Endodermal cell (in vitro differentiated cells): ENCODE data around the gene UBL3. TPM values are rescaled to one million over a fixed set of nuclear protein-coding genes. Genes with fewer than 3 reads are reported as not detected.

Experiments
- DNase-seq: peaks from one replicate; pipeline ENCODE4 v3.0.0-alpha.2; 2017
- H3K27ac ChIP-seq: 2 replicates; pipeline ENCODE4 v1.5.1; 2013; ENCODE audit warnings: mild to moderate bottlenecking, low read depth, low read length, moderate library complexity
- H3K27me3 ChIP-seq: 2 replicates; pipeline ENCODE4 v1.6.1; 2013; ENCODE audit warnings: mild to moderate bottlenecking, low read length, moderate library complexity; ENCODE audit not compliant: insufficient read depth, control insufficient read depth, poor library complexity, severe bottlenecking
- H3K36me3 ChIP-seq: 2 replicates; pipeline ENCODE4 v1.7.0; 2013; ENCODE audit warnings: mild to moderate bottlenecking, low read length, moderate library complexity; ENCODE audit not compliant: control insufficient read depth, insufficient read depth
- H3K4me1 ChIP-seq: one replicate; pipeline ENCODE4 v1.7.0; 2013; ENCODE audit warnings: low read length; ENCODE audit not compliant: control insufficient read depth, insufficient read depth
- H3K4me3 ChIP-seq: 2 replicates; pipeline ENCODE4 v1.5.1; 2013; ENCODE audit warnings: mild to moderate bottlenecking, low read length, moderate library complexity
- H3K9ac ChIP-seq: 2 replicates; pipeline ENCODE4 v1.6.1; 2013; ENCODE audit warnings: mild to moderate bottlenecking, low read length, moderate library complexity; ENCODE audit not compliant: poor library complexity, severe bottlenecking; ENCODE audit errors: extremely low read depth
- H3K9me3 ChIP-seq: 2 replicates; pipeline ENCODE4 v1.6.1; 2013; ENCODE audit warnings: mild to moderate bottlenecking, low read length, moderate library complexity; ENCODE audit not compliant: control insufficient read depth
- H3K27ac Mint-ChIP-seq: 2 replicates; pipeline ENCODE4 v1.8.0; 2020; ENCODE audit warnings: mixed read lengths
- H3K27me3 Mint-ChIP-seq: 2 replicates; pipeline ENCODE4 v1.8.0; 2021; ENCODE audit warnings: mild to moderate bottlenecking, mixed read lengths; ENCODE audit not compliant: insufficient read depth
- H3K36me3 Mint-ChIP-seq: 2 replicates; pipeline ENCODE4 v1.8.0; 2020; ENCODE audit warnings: low read depth, mixed read lengths
- H3K4me1 Mint-ChIP-seq: 2 replicates; pipeline ENCODE4 v1.8.0; 2020; ENCODE audit warnings: mixed read lengths
- H3K4me3 Mint-ChIP-seq: 2 replicates; pipeline ENCODE4 v1.8.0; 2020; ENCODE audit warnings: mild to moderate bottlenecking, moderate library complexity, mixed read lengths
- H3K9me3 Mint-ChIP-seq: 2 replicates; pipeline ENCODE4 v1.8.0; 2020; ENCODE audit warnings: mild to moderate bottlenecking, mixed read lengths
- CTCF ChIP-seq: fragments of 200-600 bp; sonication (generic); conservative IDR thresholded peaks from 2 replicates; pipeline ENCODE4 v1.5.0; 2021; ENCODE audit warnings: antibody characterized with exemption, mild to moderate bottlenecking
- WGBS, 2 experiments: methylation state at CpG; one replicate each; pipeline versions ENCODE4 v1.1.5 to v1.1.7; 2013; ENCODE audit warnings: missing lambda C conversion rate in 2 of 2, mixed read lengths in 1 of 2; ENCODE audit not compliant: insufficient coverage in 1 of 2, insufficient read length in 1 of 2; 5-methylcytosine and 5-hydroxymethylcytosine counted together
- total RNA-seq, 2 donors: library from RNA; stranded (reverse); fragmentation: NEBNext Ultra II Directional in 1 of 2; extraction: Animal tissue kit (Norgen Biotek cat#: 25700) in 1 of 2; gene quantifications; 2 replicates in 1 of 2; 3 replicates in 1 of 2; pipeline ENCODE4 v1.2.1, GENCODE V29; 2021

UBL3 gene
- total RNA-seq, 2 donors from 2014 or later: 16.5 to 22.3 TPM

- no peak for DNase-seq
- Mint-ChIP-seq H3K9me3 (peaks cover 11% of the 10 kb centered on the region), H3K36me3 (peaks cover 2% of the 10 kb centered on the region), H3K4me3 (no peak overlapping the region), H3K27ac (no peak overlapping the region), H3K27me3 (no peaks in the 10 kb centered on the region), H3K4me1 (peaks cover under 1% of the 10 kb centered on the region)
- Histone ChIP-seq H3K27ac (no peak overlapping the region), H3K9me3 (peaks cover 4% of the 10 kb centered on the region), H3K4me3 (no peak overlapping the region), H3K4me1 (no peaks in the 10 kb centered on the region), H3K36me3 (peaks cover 17% of the 10 kb centered on the region), H3K9ac (no peak overlapping the region), H3K27me3 (no peaks in the 10 kb centered on the region)
- TF ChIP-seq CTCF: no peak
- WGBS, 2 experiments: 95 to 100% methylated on average over 1 to 3 of the region's 3 CpGs
Observed at GRCh38 chr13:29760544-29760943, 89.9 kb downstream of the UBL3 start.

- no peak for TF ChIP-seq CTCF
- 89 to 92% methylated on average over 5 to 9 of the region's 9 CpGs for WGBS, 2 experiments
- peaks cover 2% of the 10 kb centered on the region for H3K4me1 Mint-ChIP-seq
- Histone ChIP-seq H3K27ac (no peak overlapping the region), H3K36me3 (peaks cover 4% of the 10 kb centered on the region), H3K27me3 (no peaks in the 10 kb centered on the region), H3K4me1 (no peaks in the 10 kb centered on the region), H3K9ac (no peak overlapping the region), H3K9me3 (peaks cover 4% of the 10 kb centered on the region), H3K4me3 (no peak overlapping the region)
- peaks cover 11% of the 10 kb centered on the region for H3K9me3 Mint-ChIP-seq
- no peak overlapping the region for H3K27ac Mint-ChIP-seq
- DNase-seq: no peak
- H3K36me3 Mint-ChIP-seq: peaks cover 2% of the 10 kb centered on the region
- no peak overlapping the region for H3K4me3 Mint-ChIP-seq
- H3K27me3 Mint-ChIP-seq: no peaks in the 10 kb centered on the region
Observed at GRCh38 chr13:29758531-29759114, 91.8 kb downstream of the UBL3 start.

GRCh38 chr13:29756506-29756905 is 93.9 kb downstream of the UBL3 start:
- Mint-ChIP-seq H3K36me3 (peaks cover 2% of the 10 kb centered on the region), H3K27ac (no peak overlapping the region), H3K27me3 (no peaks in the 10 kb centered on the region), H3K4me3 (no peak overlapping the region), H3K4me1 (peaks cover 2% of the 10 kb centered on the region), H3K9me3 (peaks cover 11% of the 10 kb centered on the region)
- 81% methylated on average over 2 of the region's 2 CpGs; no CpG with 5 or more reads in 1 of the 2 experiments for WGBS, 2 experiments
- H3K27me3 ChIP-seq: no peaks in the 10 kb centered on the region
- H3K9ac ChIP-seq: no peak overlapping the region
- no peak for TF ChIP-seq CTCF
- no peak overlapping the region for H3K4me3 ChIP-seq
- peaks cover 4% of the 10 kb centered on the region for H3K9me3 ChIP-seq
- DNase-seq: no peak
- H3K27ac ChIP-seq: no peak overlapping the region
- H3K4me1 ChIP-seq: no peaks in the 10 kb centered on the region
- no peaks in the 10 kb centered on the region for H3K36me3 ChIP-seq
